Measurements from ENCODE around the gene MLLT3. TPM values are rescaled to one million over a fixed set of nuclear protein-coding genes. Genes with fewer than 3 reads are reported as not detected.

Gene MLLT3
- total RNA-seq, 1 experiment from 2014 or later = 37.6 TPM

DNA sequence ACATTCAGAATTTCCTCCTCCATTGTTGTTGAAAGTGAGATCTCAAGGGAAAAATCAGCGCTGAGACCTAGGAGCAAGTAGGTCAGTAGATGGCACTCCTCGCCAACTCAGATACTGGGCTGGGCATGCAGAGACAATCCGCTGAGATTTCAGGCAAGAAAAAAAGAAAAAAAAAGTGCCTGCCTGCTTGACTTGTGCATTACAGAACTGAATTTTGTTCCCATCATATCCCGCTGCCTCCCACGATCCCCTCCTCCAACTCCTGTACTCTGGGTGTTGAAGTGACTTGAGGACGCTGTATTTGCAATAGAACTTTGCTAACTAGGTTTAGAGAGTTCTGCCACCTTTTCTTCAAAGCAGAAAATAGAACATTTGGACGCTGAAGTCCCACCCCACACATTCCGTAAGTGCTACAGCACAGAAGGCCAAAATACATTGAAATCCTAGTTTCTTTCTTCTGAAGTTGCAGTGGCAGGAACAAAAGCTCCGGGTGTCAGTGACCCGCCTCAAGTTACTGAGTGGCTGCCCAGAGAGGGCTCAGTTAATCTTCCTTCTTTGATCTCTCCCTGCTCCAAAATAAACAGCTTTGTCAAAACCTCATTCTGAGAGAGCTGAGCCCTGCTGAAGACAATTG lies 265.8 kb downstream of the MLLT3 start:
- peak; percentile 65 for DNase-seq (ENCODE audit: low read depth)
- in situ Hi-C loops (cut with HindIII; ENCODE audit: low pct_unique_long_range_greater_than_20kb, low sequenced_read_pairs) = loop anchor here (10.0 kb wide), 1 partner anchor 268 kb away; the partner anchor contains the start of gene MLLT3

- in situ Hi-C loops (cut with HindIII; ENCODE audit: low pct_unique_long_range_greater_than_20kb, low sequenced_read_pairs) = loop anchor here (10.0 kb wide), 1 partner anchor 270 kb away; the partner anchor contains the start of gene MLLT3
- DNase-seq (ENCODE audit: low read depth) = no peak
Observed at GRCh38 chr9:20355022-20355421, 267.3 kb downstream of the MLLT3 start.

DNA sequence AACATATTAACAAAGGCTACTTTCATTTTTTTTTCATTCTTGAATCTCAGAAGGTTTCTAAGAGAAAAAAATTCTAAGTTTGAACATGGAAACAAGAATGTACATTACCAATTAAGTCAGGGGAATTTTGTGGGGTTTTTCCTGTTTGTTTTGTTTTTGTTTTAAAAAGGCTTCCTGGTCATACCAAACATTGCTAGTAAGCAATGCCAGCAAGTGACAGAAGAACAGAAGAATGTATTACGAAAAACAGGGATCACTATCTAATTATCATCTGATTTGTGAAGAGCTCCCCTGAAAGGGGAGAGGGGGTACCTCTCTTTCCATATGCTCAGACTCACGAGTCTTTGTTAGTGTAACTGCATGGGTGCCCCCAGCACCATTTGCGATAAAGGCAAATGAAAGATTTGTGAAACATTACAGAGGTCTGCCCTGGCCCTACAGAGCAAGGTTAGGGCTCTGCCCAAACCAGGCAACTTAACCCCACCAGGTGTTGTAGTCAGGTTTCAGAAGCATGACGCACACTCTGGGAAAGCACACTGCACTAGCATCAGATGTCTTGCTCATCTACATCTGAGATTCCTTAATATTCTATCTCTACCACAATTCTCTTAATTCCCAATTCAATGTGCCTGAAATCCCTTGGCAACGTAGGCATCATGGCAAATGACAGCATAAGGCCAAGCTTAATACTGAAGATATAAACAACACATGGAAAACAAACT lies 268.2 kb downstream of the MLLT3 start:
- in situ Hi-C loops (cut with HindIII; ENCODE audit: low pct_unique_long_range_greater_than_20kb, low sequenced_read_pairs) = loop anchor here (10.0 kb wide), 1 partner anchor 271 kb away; the partner anchor contains the start of gene MLLT3
- no peak for DNase-seq (ENCODE audit: low read depth)

- no peak for DNase-seq (ENCODE audit: low read depth)
- in situ Hi-C loops (cut with HindIII; ENCODE audit: low pct_unique_long_range_greater_than_20kb, low sequenced_read_pairs) = loop anchor here (10.0 kb wide), 1 partner anchor 271 kb away; the partner anchor contains the start of gene MLLT3
Observed at GRCh38 chr9:20353524-20353923, 268.8 kb downstream of the MLLT3 start.

DNA sequence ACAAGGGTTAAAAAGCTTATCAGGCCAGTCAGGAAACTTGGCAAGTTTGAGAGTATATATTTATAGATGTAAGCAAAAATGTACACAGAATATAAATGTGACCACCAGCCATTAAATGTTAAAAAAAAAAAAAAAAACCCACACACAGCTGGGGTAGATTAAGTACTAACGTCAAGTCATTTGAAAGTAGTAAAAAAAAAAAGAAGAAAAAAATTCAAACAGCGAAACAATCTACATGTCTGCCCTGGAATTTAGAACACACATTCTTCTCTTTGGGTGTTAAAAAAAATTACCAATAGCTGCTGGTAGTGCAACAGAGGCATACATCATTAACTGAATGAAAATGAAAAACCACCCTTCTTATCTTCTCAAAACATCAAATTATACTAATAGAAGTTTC lies 269.7 kb downstream of the MLLT3 start:
- in situ Hi-C loops (cut with HindIII; ENCODE audit: low pct_unique_long_range_greater_than_20kb, low sequenced_read_pairs) = loop anchor here (10.0 kb wide), 1 partner anchor 272 kb away; the partner anchor contains the start of gene MLLT3

DNA sequence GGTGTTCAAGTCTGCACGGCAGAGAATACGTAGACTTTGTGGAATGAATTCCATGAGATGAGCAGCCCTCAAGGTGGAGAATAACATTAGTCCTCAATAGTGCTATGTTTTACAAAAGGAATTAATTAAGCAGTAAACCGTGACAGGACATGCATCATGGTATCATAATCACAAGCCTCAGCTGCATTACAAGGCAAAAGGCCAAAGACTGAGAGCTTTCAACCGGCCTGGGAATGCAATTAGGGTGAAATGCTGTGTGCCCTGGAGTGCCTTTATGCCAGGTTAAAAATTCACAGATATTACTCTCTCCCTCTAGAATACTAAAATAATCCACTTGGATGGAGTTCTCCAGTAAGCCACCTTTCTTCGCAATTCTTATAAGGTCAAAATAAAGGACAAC lies 270.6 kb downstream of the MLLT3 start:
- peak; percentile 56 for DNase-seq (ENCODE audit: low read depth)
- in situ Hi-C loops (cut with HindIII; ENCODE audit: low pct_unique_long_range_greater_than_20kb, low sequenced_read_pairs) = loop anchor here (10.0 kb wide), 1 partner anchor 273 kb away; the partner anchor contains the start of gene MLLT3

More for the DNA sequence above, 269.7 kb downstream of the MLLT3 start:
- DNase-seq (ENCODE audit: low read depth) = no peak

GRCh38 chr9:20349568-20349967 lies 272.7 kb downstream of the MLLT3 start:
- DNase-seq (ENCODE audit: low read depth) = no peak
- in situ Hi-C loops (cut with HindIII; ENCODE audit: low pct_unique_long_range_greater_than_20kb, low sequenced_read_pairs) = no loop called here

- in situ Hi-C loops (cut with HindIII; ENCODE audit: low pct_unique_long_range_greater_than_20kb, low sequenced_read_pairs) = no loop called here
Observed at GRCh38 chr9:20343325-20343724, 279.0 kb downstream of the MLLT3 start.

GRCh38 chr9:20340511-20340861 lies 281.8 kb downstream of the MLLT3 start:
- in situ Hi-C loops (cut with HindIII; ENCODE audit: low pct_unique_long_range_greater_than_20kb, low sequenced_read_pairs) = no loop called here
- no peak for DNase-seq (ENCODE audit: low read depth)

More at GRCh38 chr9:20343325-20343724, 279.0 kb downstream of the MLLT3 start:
- DNase-seq (ENCODE audit: low read depth) = no peak

- in situ Hi-C loops (cut with HindIII; ENCODE audit: low pct_unique_long_range_greater_than_20kb, low sequenced_read_pairs) = no loop called here
- DNase-seq (ENCODE audit: low read depth) = no peak
Observed at GRCh38 chr9:20335668-20336332, 286.5 kb downstream of the MLLT3 start.

- in situ Hi-C loops (cut with HindIII; ENCODE audit: low pct_unique_long_range_greater_than_20kb, low sequenced_read_pairs) = no loop called here
Observed at GRCh38 chr9:20333991-20334390, 288.3 kb downstream of the MLLT3 start.

GRCh38 chr9:20331095-20331685 lies 291.1 kb downstream of the MLLT3 start:
- no peak for DNase-seq (ENCODE audit: low read depth)
- in situ Hi-C loops (cut with HindIII; ENCODE audit: low pct_unique_long_range_greater_than_20kb, low sequenced_read_pairs) = no loop called here

More at GRCh38 chr9:20333991-20334390, 288.3 kb downstream of the MLLT3 start:
- DNase-seq (ENCODE audit: low read depth) = no peak

- no peak for DNase-seq (ENCODE audit: low read depth)
- in situ Hi-C loops (cut with HindIII; ENCODE audit: low pct_unique_long_range_greater_than_20kb, low sequenced_read_pairs) = no loop called here
Observed at GRCh38 chr9:20330688-20331087, 291.6 kb downstream of the MLLT3 start.

DNA sequence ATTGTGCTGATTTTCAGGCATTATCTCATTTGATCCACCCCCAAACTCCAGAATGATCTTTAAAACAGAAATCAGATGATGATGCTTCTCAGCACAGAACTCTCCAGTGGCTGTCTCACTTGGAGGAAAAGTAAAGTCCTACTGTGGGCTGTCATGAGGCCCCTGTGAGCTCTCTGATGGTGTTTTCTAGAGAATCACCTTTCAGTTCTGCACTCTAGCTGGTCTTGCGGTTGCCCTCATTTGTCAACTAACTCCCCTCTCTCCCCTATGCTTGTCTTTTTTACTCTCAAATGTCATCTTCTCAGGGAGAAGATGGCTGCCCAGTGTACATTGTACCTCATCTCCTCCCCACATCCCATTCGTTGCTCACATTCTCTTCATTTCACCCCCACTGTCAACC lies 295.8 kb downstream of the MLLT3 start:
- in situ Hi-C loops (cut with HindIII; ENCODE audit: low pct_unique_long_range_greater_than_20kb, low sequenced_read_pairs) = no loop called here
- no peak for DNase-seq (ENCODE audit: low read depth)

GRCh38 chr9:20325008-20325407 lies 297.3 kb downstream of the MLLT3 start:
- in situ Hi-C loops (cut with HindIII; ENCODE audit: low pct_unique_long_range_greater_than_20kb, low sequenced_read_pairs) = no loop called here
- DNase-seq (ENCODE audit: low read depth) = no peak

DNA sequence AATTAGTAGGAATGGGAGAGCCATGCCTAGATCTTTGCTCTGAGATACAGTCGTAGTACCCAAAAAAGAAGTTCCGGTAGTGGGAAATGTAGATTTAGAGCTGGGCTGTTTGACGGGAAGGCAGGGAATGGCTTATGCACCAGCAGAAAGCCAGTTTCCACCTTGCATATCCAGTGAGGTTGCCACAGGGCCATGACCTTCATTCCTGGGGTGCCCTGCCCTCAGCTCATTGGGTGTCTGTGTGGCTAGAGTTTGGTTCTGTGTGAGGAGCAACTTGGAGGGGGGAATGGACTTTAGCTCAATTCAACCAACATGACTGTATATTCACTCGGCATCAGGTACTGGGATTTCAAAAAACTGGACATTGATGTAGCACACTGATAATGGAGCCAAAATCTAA lies 300.1 kb downstream of the MLLT3 start:
- in situ Hi-C loops (cut with HindIII; ENCODE audit: low pct_unique_long_range_greater_than_20kb, low sequenced_read_pairs) = no loop called here
- DNase-seq (ENCODE audit: low read depth) = no peak

- in situ Hi-C loops (cut with HindIII; ENCODE audit: low pct_unique_long_range_greater_than_20kb, low sequenced_read_pairs) = no loop called here
- no peak for DNase-seq (ENCODE audit: low read depth)
Observed at GRCh38 chr9:20321423-20322082, 300.7 kb downstream of the MLLT3 start.

DNA sequence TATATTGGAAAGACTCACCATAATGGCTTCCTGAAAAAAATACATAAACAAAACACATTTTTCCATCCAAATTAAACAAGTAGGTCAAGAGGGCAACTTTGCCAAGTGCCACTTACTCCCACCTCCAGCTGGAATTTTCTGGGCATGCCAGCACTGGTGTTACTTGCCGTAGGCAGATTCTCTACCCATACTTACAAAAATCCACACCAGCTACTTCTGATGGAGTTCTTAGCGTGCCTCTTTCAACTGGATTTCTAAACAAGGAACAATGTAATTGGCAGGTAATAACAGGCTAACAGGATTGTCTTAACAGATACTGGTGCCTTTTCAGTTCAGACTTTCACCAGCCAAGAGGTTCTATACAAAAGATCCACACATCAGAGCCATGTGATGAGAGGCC lies 301.4 kb downstream of the MLLT3 start:
- in situ Hi-C loops (cut with HindIII; ENCODE audit: low pct_unique_long_range_greater_than_20kb, low sequenced_read_pairs) = no loop called here
- no peak for DNase-seq (ENCODE audit: low read depth)
